CD4-positive, alpha-beta T cell (primary cell): ENCODE data around the gene PTBP2. TPM values are rescaled to one million over a fixed set of nuclear protein-coding genes. Genes with fewer than 3 reads are reported as not detected.
A peak's percentile ranks its signal among the peaks of the same experiment; 100 is the strongest.

ENCODE experiments used
- ATAC-seq: fragments of 200-7000 bp; cut with Tn5 transposase; one replicate; pipeline ENCODE4 v1.10.0; 2022; ENCODE audit warnings: mild to moderate bottlenecking; ENCODE audit not compliant: poor library complexity
- CTCF ChIA-PET: fragments of 350-600 bp; sonication (Branson Sonifier 250); formaldehyde crosslinking; loops from one replicate; lab custom pipeline; 2021; ENCODE audit warnings: antibody characterized with exemption, inconsistent platforms; lab: Charles Lee
- POLR2A ChIA-PET: fragments of 350-600 bp; sonication (Branson Sonifier 250); formaldehyde crosslinking; loops from one replicate; lab custom pipeline; 2021; ENCODE audit warnings: antibody characterized with exemption, inconsistent platforms; lab: Charles Lee
- DNase-seq, 14 experiments: peaks; one replicate each; pipeline ENCODE4 v3.0.0-alpha.2; 2013 to 2020; ENCODE audit warnings: mixed read lengths in 2 of 14
- H3K27ac ChIP-seq, 2 donors: one replicate each; pipeline versions ENCODE4 v1.5.1 to v1.7.0; 2013; ENCODE audit warnings: low read length in 2 of 2, low read depth in 1 of 2, mild to moderate bottlenecking in 1 of 2
- H3K27me3 ChIP-seq, 2 experiments: 1 replicate in 1 of 2; 2 replicates in 1 of 2; pipeline versions ENCODE4 v1.6.1 to v1.7.0; 2013; ENCODE audit warnings: low read length in 2 of 2, control low read depth in 1 of 2, mild to moderate bottlenecking in 1 of 2, moderate library complexity in 1 of 2; ENCODE audit not compliant: insufficient read depth in 2 of 2, control insufficient read depth in 1 of 2
- H3K36me3 ChIP-seq: one replicate; pipeline ENCODE4 v1.6.1; 2013; ENCODE audit warnings: low read length, control low read depth; ENCODE audit not compliant: insufficient read depth
- H3K4me1 ChIP-seq: one replicate; pipeline ENCODE4 v1.6.1; 2013; ENCODE audit warnings: low read length, control low read depth; ENCODE audit not compliant: insufficient read depth
- H3K4me3 ChIP-seq: one replicate; pipeline ENCODE4 v1.5.1; 2013; ENCODE audit warnings: mild to moderate bottlenecking, low read length, moderate library complexity
- H3K9me3 ChIP-seq, 2 experiments: 1 replicate in 1 of 2; 2 replicates in 1 of 2; pipeline versions ENCODE4 v1.6.1 to v1.7.0; 2013; ENCODE audit warnings: low read length in 2 of 2, mild to moderate bottlenecking in 2 of 2, control low read depth in 1 of 2, moderate library complexity in 1 of 2; ENCODE audit not compliant: control insufficient read depth in 1 of 2, insufficient read depth in 1 of 2
- H3K27ac Mint-ChIP-seq: one replicate; pipeline ENCODE4 v1.8.0; 2020; ENCODE audit warnings: mixed read lengths
- H3K27me3 Mint-ChIP-seq: one replicate; pipeline ENCODE4 v1.8.0; 2021; ENCODE audit warnings: mixed read lengths
- H3K36me3 Mint-ChIP-seq: one replicate; pipeline ENCODE4 v1.8.0; 2021; ENCODE audit warnings: low read depth, mixed read lengths
- H3K4me1 Mint-ChIP-seq: one replicate; pipeline ENCODE4 v1.8.0; 2021; ENCODE audit warnings: low read depth, mixed read lengths
- H3K4me3 Mint-ChIP-seq: one replicate; pipeline ENCODE4 v1.8.0; 2020; ENCODE audit warnings: mild to moderate bottlenecking, mixed read lengths
- H3K9me3 Mint-ChIP-seq: one replicate; pipeline ENCODE4 v1.8.0; 2020; ENCODE audit warnings: mixed read lengths
- intact Hi-C, 2 experiments: fragments of 100-400 bp; cut with DNase I in 1 of 2; cut with micrococcal nuclease in 1 of 2; formaldehyde crosslinking; loops; one replicate each; pipeline versions ENCODE4 v1.15.1 to v1.9.0; 2023 to 2025; cut with DNase I, micrococcal nuclease
- total RNA-seq, 174 experiments: library from RNA in 2 of 174; stranded (reverse) in 2 of 174; gene quantifications; one replicate each; pipeline ENCODE4 v1.2.3 and lab custom pipeline; 2021 to 2026
- TF ChIP-seq, protein P1 (sequence below): fragments of 200-600 bp; IDR thresholded peaks from one replicate; pipeline ENCODE4 v1.8.0; 2022; ENCODE audit warnings: antibody characterized with exemption, mild to moderate bottlenecking

The PTBP2 gene
- total RNA-seq, 2 experiments from 2014 or later = 32.6 to 34.3 TPM

DNA sequence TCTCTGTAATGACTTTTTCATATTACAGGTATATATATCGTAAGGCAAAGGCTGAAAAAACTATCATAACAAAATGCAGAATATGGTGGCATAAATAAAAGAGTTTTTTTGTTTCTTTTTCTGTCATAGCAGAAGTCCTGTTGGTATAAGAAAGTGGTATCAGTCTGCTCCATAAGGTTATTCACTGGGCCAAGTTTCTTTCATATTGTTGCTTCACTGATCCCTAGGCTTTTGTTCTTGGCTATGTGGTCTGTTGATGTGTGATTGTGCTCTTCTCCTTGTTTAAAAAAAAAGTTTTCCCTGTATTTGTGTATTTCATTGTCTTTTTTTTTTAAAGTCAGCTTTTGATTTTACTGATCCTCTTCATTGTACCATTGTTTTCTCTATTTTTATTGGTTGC is 26.0 kb downstream of the PTBP2 start:
- Mint-ChIP-seq H3K27ac (no peak overlapping the region), H3K4me1 (peaks cover 62% of the 10 kb centered on the region), H3K9me3 (no peaks in the 10 kb centered on the region), H3K27me3 (no peaks in the 10 kb centered on the region), H3K4me3 (peak overlapping the region; percentile 27), H3K36me3 (peaks cover 69% of the 10 kb centered on the region)
- Histone ChIP-seq H3K27ac (no peak overlapping the region), H3K9me3 (no peaks in the 10 kb centered on the region), H3K4me3 (no peak overlapping the region), H3K36me3 (peaks cover 12% of the 10 kb centered on the region), H3K4me1 (peaks cover 3% of the 10 kb centered on the region), H3K27me3 (no peaks in the 10 kb centered on the region)
- TF ChIP-seq, protein P1, sequence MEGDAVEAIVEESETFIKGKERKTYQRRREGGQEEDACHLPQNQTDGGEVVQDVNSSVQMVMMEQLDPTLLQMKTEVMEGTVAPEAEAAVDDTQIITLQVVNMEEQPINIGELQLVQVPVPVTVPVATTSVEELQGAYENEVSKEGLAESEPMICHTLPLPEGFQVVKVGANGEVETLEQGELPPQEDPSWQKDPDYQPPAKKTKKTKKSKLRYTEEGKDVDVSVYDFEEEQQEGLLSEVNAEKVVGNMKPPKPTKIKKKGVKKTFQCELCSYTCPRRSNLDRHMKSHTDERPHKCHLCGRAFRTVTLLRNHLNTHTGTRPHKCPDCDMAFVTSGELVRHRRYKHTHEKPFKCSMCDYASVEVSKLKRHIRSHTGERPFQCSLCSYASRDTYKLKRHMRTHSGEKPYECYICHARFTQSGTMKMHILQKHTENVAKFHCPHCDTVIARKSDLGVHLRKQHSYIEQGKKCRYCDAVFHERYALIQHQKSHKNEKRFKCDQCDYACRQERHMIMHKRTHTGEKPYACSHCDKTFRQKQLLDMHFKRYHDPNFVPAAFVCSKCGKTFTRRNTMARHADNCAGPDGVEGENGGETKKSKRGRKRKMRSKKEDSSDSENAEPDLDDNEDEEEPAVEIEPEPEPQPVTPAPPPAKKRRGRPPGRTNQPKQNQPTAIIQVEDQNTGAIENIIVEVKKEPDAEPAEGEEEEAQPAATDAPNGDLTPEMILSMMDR = no peak
- CTCF ChIA-PET = no interaction called here
- intact Hi-C loops = no loop called here
- DNase-seq (no peak), ATAC-seq (no peak)
- POLR2A ChIA-PET = interaction anchor here (0.9 kb wide), 1 partner anchor 46 kb away, joined by 3 read pairs; no protein-coding TSS in a partner anchor

DNA sequence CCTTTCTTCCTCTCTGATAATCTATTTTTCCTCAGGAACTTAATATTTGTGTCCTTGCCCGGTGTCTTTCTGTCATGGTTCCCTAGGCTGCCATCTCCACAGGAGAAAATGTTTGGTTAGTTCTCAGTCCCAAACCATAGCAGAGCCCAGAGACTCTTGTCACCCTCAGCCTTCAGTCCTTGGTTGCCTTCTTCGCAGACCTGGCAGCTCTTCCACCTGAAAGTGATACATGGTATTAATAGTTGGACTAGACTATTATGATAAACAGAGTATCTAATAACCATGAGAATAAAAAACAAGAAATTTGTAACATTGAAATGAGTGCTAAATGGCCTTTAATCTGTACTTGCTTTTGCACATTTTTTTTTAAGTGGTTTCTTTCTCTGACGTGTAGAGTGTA is 26.5 kb downstream of the PTBP2 start:
- H3K4me3 ChIP-seq = no peak overlapping the region
- DNase-seq = no peak
- H3K27me3 Mint-ChIP-seq = no peaks in the 10 kb centered on the region
- H3K4me1 ChIP-seq = peaks cover 3% of the 10 kb centered on the region
- TF ChIP-seq, protein P1 = no peak
- H3K27me3 ChIP-seq = no peaks in the 10 kb centered on the region
- H3K36me3 Mint-ChIP-seq = peaks cover 71% of the 10 kb centered on the region
- no peak overlapping the region for H3K27ac ChIP-seq
- POLR2A ChIA-PET = no interaction called here
- H3K4me1 Mint-ChIP-seq = peaks cover 57% of the 10 kb centered on the region
- no peak overlapping the region for H3K27ac Mint-ChIP-seq
- CTCF ChIA-PET = no interaction called here
- no peak overlapping the region for H3K4me3 Mint-ChIP-seq
- no peaks in the 10 kb centered on the region for H3K9me3 ChIP-seq
- peaks cover 17% of the 10 kb centered on the region for H3K36me3 ChIP-seq
- ATAC-seq = no peak
- intact Hi-C loops = no loop called here
- no peaks in the 10 kb centered on the region for H3K9me3 Mint-ChIP-seq

DNA sequence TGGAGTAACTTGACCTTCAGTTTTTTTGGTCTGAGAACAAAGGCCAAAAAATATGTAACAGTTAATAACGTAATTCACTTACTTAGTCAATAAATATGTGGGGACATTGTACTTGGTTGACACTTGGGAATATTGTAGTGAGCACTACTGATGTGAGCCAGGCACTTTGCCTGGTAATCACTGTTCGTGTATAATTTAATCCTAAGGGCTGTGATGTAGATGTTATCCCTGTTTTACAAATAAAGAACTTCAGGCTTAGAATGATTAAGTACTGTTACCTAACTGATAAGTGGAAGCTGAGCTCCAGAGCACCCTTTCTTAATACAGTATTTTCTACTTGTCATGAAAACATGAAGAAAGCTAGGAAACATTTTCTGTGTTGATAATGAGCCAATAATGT is 28.0 kb downstream of the PTBP2 start:
- Mint-ChIP-seq H3K4me3 (no peak overlapping the region), H3K27me3 (no peaks in the 10 kb centered on the region), H3K9me3 (no peaks in the 10 kb centered on the region), H3K36me3 (peaks cover 76% of the 10 kb centered on the region), H3K27ac (no peak overlapping the region), H3K4me1 (peaks cover 47% of the 10 kb centered on the region)
- Histone ChIP-seq H3K9me3 (no peaks in the 10 kb centered on the region), H3K36me3 (peaks cover 33% of the 10 kb centered on the region), H3K27me3 (no peaks in the 10 kb centered on the region), H3K4me3 (no peak overlapping the region), H3K27ac (no peak overlapping the region), H3K4me1 (peaks cover 3% of the 10 kb centered on the region)
- intact Hi-C loops = no loop called here
- no peak for DNase-seq
- ChIA-PET POLR2A (no interaction called here), CTCF (no interaction called here)
- TF ChIP-seq, protein P1 = no peak
- ATAC-seq = no peak
